HL-60 (cell line): Measurements from ENCODE around the gene PTK7.

Source experiments
- DNase-seq, 2 experiments: peaks; one replicate each; pipeline ENCODE4 v3.0.0-alpha.2; 2010 to 2020; ENCODE audit warnings: low read depth in 1 of 2, low spot score in 1 of 2
- H3K27ac ChIP-seq: fragments of 250-450 bp; sonication (Bioruptor Pico); replicated peaks from 2 replicates; pipeline ENCODE4 v1.5.1; 2020; ENCODE audit warnings: mild to moderate bottlenecking, moderate library complexity
- H3K27me3 ChIP-seq: fragments of 250-450 bp; sonication (Bioruptor Pico); 2 replicates; pipeline ENCODE4 v1.5.1; 2021; ENCODE audit warnings: mild to moderate bottlenecking, moderate library complexity; ENCODE audit not compliant: insufficient read depth, poor library complexity, severe bottlenecking
- H3K4me3 ChIP-seq: replicated peaks from 2 replicates; pipeline ENCODE4 v1.5.1; 2011; ENCODE audit warnings: mild to moderate bottlenecking, control low read depth, low read length; ENCODE audit not compliant: insufficient read depth
- CTCF ChIP-seq: IDR thresholded peaks from one replicate; pipeline ENCODE4 v1.5.1; 2011; ENCODE audit warnings: low read length, control low read depth, inconsistent platforms; ENCODE audit not compliant: insufficient read depth
- GABPA ChIP-seq: IDR thresholded peaks from 2 replicates; pipeline ENCODE4 v1.6.1; 2012; ENCODE audit warnings: low read depth
- POLR2AphosphoS5 ChIP-seq: IDR thresholded peaks from 2 replicates; pipeline ENCODE4 v1.6.1; 2012; ENCODE audit warnings: low read depth
- REST ChIP-seq: IDR thresholded peaks from 2 replicates; pipeline ENCODE4 v1.6.1; 2012; ENCODE audit warnings: low read depth; ENCODE audit not compliant: insufficient replicate concordance
- SPI1 ChIP-seq: IDR thresholded peaks from 2 replicates; pipeline ENCODE4 v1.6.1; 2012; ENCODE audit warnings: low read depth, mild to moderate bottlenecking, borderline replicate concordance

The PTK7 gene

GRCh38 chr6:43096451-43097097, 20.5 kb downstream of the PTK7 start:
- Histone ChIP-seq H3K4me3 (no peak overlapping the region), H3K27ac (no peak overlapping the region), H3K27me3 (no peaks in the 10 kb centered on the region)
- DNase-seq: no peak
- TF ChIP-seq GABPA: no peak
- no peak for TF ChIP-seq POLR2AphosphoS5
- TF ChIP-seq CTCF: no peak
- no peak for TF ChIP-seq SPI1
- no peak for TF ChIP-seq REST

- Histone ChIP-seq H3K27ac (no peak overlapping the region), H3K4me3 (no peak overlapping the region), H3K27me3 (no peaks in the 10 kb centered on the region)
- TF ChIP-seq POLR2AphosphoS5 (no peak), REST (no peak), GABPA (no peak), CTCF (no peak), SPI1 (no peak)
- no peak for DNase-seq
Observed at GRCh38 chr6:43097098-43097489, 21.0 kb downstream of the PTK7 start.

GRCh38 chr6:43097502-43097901, 21.4 kb downstream of the PTK7 start:
- DNase-seq: no peak
- Histone ChIP-seq H3K27ac (no peak overlapping the region), H3K4me3 (no peak overlapping the region)

More at GRCh38 chr6:43097502-43097901, 21.4 kb downstream of the PTK7 start:
- H3K27me3 ChIP-seq: no peaks in the 10 kb centered on the region
- TF ChIP-seq GABPA: no peak
- TF ChIP-seq SPI1: no peak
- no peak for TF ChIP-seq POLR2AphosphoS5
- TF ChIP-seq CTCF: no peak
- no peak for TF ChIP-seq REST
